Stimulated activated CD8-positive, alpha-beta memory T cell treated with anti-CD3 and anti-CD28 coated beads, Interleukin-15, amount 100 ng/mL, for 48 hours (primary cell): ENCODE measurements around the gene SPATA24.
"Not testable (repeated sequence)": the region's sequence is repeated elsewhere in the genome, so short reads cannot be mapped to it uniquely, and the experiment has no call there.

Source experiments
- DNase-seq, 2 donors: peaks; one replicate each; pipeline ENCODE4 v3.0.0-alpha.2; 2020; ENCODE audit warnings: low read depth in 2 of 2

SPATA24 gene

DNA sequence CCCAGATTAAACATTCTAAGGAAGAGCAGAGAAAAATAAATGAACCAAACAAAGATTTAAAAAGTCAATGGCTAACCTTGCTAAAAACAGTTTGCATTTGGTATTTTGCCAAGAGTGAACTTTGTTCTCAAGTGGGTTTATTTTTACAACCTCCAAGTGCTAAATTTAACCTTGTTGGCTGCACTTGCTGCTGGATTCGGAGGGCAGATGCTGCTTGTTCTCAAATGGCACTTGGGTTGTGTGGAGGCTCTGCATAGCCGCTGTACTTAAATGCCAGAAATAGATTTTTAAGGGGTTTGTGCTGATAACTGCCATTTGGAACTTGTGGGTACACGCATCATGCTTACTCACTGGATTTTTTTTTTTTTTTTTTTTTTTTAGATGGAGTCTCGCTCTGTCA is 13.3 kb upstream of the SPATA24 start:
- DNase-seq: no peak

DNA sequence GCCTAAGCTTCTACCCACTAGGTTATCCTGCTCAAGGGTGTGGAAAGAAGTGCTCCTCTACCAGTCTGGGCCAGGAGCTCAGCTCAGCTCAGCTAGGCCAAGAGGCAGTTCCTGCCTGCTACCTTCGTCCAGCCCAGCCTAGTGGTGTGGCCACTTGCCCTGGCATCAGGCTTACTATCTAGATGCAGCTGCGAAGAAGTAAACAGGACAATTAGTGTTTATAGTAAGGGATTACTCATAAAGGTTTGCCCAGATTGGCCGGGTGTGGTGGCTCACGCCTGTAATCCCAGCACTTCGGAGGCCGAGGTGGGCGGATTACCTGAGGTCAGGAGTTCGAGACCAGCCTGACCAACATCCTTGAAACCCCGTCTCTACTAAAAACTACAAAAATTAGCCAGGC is 12.8 kb upstream of the SPATA24 start:
- DNase-seq: no peak

DNA sequence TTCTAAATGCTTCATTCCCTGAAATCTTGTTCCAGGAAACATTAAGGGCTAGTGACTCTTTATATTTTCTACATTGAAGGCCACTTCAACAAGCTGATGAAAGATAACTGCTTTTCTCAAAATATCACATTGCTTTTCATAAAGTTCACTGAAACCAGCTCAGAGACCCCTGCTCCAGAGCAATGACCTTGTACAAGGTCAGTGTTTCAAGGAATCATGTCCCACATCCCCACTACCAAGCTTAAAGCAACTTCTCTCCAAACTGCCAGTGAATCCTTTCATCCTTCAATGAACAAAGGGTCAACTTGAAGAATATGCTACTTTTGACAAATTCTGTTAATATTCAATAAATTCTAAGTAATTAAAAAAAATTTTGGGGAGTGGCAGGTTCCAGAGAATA is 12.0 kb upstream of the SPATA24 start:
- DNase-seq: no peak

DNA sequence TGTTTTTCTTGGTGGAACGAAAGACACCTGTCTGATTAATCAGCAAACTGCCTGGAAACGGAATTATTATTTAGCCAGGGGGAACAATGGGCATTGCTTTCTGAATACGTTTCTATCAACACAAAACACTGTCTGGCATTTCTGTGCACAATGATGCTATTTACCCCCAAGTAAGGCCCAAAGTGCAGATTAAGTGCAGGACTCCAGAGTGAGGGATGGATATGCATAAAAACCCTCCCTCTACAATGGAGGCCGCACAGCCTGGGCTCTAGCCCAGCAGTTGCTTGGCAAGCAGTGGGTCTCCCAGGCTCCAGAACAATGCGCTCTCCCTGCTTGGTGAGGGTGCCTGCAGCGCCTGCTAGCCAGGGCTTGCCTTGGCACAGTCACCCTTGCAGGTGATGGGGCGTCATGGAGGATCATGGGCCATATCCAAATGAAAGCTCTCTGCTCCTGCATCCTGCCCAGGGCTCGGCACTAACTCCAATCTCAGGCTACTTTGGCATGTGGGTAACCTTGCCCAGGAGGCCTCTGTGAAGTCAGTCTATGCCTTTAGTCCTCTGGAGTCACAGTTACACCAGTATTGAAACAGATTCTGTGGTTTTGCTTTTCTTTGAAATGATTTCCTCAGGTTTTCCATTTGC is 11.5 kb upstream of the SPATA24 start:
- no peak for DNase-seq

DNA sequence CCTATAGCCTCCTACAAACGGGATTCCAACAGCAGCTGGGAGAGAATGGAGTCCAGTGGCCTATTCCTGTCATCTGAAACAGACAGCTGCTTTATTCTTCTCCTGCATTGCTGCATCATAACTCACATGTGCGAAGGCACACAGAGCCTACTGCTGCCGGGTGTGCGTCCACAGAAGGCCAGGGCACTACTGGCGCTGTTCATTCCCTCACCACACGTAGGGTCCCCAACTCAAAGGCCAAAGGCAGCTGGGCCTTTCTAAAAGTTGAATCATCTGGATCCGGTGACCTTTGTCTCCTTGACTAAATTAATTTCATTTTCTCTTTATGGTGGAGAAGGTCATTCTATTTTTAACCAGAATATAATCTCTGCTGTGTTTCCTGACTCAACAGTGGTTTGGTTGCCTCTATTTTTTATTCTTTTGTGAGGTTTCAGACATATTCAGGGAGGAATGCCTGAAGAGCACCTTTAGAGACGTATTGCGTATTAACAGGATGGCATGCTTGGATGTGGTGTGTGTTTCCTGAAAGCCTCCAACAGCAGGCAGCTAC is 10.8 kb upstream of the SPATA24 start:
- no peak for DNase-seq

DNA sequence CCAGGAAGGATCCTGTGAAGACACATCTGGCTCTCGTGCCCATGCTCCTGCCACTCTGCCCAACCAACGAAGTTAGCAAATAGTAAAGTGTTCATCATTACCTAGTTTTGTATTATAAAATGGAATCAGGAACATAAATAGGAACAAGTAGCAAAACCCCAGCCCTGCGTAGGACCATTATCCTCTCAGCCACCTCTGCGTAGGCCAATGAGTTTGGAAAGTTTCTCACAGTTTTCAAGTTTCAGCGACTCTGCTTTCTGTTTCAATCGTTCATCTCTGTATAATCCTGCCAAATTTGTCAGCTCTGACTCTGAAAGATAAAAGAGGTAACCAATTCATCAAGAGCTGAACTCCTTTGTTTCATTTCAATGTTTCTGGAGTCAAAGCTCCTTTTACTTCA is 10.1 kb upstream of the SPATA24 start:
- no peak for DNase-seq

DNA sequence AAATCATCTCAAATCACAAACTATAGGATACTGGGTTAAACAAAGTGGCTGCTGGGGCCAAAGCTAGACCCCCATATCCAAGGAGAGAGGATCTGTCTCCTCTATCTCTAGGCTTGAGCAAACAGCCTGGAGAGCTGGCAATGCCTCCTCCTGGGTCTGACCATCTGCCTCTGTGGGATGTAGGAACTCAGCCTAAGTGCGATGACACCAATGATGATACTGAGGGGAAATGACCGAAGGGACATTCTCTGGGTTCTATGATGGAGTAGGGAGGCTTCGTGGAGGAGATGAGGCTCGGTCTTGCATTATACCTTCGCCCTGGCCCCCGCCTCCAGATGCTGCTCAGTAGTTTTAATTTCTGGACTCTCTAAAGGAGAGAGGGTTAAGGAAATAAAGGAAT is 9.3 kb upstream of the SPATA24 start:
- DNase-seq: no peak

DNA sequence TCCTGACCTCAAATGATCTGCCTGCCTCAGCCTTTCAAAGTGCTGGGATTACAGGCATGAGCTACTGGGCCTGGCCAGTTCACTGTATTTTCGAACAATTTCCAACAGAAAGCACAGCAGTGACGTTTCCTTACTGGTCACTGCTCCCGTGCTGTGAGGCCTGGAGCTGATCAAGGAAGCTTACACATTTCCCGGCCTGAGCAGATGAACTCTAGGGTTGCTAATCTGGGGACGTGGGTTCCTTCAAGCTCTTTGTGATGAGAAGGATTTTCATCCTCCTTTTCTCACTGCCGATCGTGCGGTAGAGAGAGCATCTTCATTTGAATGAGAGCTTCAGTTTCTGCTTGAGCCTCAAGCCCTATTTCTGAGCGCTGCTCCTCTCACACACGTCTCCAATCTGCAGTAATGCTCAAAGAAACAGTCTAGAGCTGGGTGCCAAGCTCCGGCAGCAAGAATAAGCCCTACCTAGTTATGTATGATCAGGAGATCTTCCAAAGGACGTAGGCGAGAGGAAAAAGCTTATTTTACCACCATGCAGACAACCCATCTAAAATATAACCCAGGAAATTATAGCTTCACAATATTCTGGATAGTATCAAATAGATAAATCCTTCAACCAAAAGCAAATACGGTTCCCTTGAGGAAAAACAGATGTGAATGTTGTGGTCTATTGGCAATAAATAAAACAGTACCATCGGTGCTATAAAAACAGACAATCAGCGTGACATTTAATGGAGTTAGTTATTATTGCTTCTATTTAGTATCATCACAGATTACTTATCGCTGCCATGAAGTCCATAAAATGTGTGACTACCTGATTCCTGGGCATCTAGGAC is 7.3 kb upstream of the SPATA24 start:
- no peak for DNase-seq

DNA sequence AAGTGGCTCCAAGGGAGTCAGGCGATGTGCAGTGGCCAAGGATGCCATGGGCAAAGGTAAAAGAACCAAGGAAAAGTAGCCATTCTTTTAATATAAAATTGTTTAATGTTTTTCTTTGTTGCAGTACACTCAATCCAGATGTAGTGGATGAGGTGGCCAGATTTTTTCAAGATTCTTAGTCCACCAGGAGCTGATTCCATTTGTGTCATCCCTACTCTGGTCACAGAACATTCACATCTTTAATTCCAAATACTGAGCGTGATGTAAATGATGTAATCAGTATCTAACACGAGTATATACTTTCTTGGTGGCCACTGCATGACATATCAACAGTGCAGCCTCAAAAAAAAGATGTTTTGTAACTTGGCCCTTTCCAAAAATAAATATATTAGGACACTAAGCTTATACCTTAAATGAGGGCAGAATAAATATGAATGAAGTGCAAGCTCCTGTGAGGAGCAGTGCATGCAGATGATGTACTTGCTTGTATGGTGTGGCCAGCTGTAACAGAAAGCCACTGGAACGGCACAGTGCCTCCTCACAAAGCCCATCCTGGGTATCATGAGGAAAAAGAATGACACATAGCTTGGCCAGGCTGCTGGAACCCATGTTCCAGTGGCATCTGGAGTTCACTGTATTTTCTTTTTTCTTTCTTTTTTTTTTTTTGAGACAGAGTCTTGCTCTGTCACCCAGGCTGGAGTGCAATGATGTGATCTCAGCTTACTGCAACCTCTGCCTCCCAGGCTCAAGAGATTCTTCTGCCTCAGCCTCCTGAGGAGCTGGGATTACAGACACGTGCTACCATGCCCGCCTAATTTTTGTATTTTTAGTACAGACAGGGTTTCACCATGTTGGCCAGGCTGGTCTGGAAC is 6.5 kb upstream of the SPATA24 start:
- DNase-seq: no peak

DNA sequence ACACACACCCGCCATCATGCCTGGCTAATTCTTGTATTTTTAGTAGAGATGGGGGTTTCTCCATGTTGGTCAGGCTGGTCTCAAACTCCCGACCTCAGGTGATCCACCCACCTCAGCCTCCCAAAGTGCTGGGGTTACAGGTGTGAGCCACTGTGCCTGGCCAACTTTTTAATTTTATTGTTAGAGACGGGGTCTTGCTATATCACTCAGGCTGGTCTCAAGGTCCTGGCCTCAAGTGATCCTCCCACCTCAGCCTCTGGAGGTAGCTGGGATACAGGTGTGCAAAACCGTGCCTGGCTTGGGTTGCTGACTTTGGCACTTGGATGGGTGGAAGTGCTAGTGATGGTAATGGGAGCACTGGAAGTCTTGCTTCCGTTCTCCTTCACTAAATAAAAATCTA is 5.2 kb upstream of the SPATA24 start:
- not testable (repeated sequence) for DNase-seq

DNA sequence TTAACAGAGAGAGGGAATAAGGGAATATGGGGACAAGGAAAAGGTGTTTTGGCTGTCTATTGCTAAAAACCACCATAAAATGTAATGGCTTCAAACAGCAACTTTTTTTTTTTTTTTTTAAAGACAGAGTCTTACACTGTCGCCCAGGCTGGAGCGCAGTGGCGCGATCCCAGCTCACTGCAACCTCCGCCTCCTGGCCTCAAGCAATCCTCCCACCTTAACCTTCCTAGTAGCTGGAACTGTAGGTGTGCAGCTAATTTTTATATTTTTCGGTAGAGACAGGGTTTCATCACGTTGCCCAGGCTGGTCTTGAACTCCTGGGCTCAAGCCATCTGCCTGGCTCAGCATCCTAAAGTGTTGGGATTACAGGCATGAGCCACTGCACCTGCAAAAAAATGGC is 4.3 kb upstream of the SPATA24 start:
- DNase-seq: no peak

DNA sequence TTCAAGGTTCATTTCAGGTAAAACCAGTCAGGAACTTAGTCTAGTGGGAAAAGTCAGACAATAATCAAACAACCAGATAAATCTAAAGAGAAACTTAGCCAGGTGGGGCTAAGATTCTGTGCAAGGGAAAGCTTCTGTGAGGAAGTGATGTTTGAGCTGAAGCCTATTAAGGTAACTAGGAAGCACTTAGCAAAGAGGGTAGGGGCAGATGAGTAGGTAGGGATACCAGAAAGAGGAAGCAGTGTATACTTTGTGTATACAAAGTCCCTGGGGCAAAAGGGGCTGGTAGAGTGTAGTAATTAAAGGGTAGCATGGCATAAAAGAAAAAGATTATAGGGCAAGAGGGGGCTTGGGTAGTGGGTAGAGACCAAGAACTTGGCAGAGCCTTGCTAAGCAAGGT is 3.6 kb upstream of the SPATA24 start:
- no peak for DNase-seq

DNA sequence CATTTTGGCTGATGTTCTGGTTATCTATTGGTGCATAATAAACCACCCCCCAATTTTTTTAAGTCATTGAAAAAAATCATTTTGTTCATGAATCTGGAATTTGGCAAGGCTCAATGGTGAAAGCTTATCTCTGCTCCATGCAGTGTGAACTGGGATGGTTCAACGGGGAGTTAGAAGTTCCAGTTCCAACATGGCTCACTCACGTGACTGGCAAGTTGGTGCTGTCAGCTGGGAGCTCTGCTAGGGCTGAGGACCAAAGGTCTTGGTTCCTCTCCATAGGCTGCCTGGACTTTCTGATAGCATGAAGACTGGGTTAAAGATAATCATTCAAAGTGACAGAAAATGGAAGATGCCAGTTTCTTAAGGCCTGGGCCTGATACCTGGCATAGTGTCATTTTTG is 3.1 kb upstream of the SPATA24 start:
- DNase-seq: no peak

DNA sequence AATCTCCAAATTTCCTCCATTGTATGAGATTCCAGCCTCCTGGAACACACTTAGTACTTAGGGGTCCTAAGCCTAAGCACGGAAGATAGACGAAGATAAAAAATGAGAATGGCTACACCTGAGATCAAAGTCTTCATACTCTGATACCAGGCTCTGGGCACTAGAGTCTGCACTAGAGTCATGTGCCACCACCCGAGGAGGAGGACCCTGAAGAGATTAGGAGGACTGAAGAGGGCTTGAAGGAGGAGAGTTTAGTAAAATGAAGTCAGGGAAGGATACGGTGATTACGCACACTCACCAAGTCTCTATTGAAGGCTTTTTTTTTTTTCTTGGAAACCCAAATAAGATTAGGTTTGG is 573 bp upstream of the SPATA24 start:
- DNase-seq: no peak

DNA sequence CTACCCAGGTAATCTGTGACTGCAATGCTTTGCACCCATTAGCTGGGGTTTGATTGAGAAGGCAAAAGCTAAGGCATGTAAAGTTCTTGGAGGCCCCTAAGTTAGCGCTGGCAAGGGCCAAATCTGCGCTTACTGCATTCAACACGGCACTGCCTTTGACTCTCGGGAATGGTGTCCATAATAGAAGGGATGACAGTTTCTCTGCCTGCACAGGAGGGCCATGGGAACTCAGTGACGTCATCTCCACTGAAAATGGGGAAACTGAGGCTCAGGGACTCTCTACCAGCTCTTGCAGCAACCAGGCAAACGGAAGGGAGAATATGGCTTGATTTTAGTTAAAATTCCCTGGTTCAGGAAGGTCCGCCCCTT is 487 bp downstream of the SPATA24 start:
- no peak for DNase-seq

DNA sequence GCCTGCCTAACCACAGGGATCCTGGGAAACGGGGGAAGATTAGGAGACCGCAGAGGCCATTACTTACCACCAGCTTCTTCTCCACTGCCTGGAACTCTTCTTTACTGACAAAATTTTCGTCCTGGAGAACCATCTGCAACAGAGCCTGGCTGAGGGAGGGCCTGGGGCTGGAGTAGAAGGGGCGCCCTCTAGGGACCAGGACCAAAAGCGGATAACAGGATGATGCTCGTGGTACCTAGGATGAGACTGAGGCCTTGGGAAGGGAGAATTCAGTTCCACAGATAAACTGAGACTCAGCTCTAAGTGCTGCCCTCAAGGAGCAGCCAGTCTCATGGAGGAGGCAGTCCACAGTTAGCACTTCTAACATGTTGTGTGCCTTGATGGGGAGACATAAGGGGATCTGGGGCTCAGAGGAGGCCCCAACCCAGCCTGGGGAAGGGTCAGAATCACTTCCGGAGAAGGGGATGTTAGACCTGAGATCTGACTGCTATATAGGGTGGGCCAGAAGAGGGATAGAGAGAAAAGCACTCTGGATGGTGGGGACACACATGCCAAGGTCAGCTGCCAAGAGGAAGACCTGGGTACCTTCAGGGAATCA is 1.2 kb downstream of the SPATA24 start:
- no peak for DNase-seq

DNA sequence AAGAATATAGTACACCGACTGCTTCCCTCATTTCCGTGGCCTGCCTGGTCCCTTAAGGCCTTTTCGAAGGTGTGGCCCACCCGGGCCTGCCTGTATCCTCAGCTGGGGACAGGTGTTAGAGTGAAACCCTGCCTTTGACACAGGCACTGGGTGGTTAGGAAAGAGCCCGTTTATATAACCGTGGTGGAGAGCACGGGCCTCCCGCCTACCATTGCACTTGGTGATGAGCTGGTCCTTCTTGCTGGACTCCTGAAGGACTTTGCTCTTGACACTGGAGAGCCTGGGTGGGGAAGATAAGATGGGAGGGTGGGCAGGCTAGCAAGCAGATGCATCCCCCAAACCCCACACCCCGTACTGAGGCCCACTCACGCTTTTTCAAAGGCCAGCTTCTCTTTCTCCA is 2.3 kb downstream of the SPATA24 start:
- DNase-seq: no peak

DNA sequence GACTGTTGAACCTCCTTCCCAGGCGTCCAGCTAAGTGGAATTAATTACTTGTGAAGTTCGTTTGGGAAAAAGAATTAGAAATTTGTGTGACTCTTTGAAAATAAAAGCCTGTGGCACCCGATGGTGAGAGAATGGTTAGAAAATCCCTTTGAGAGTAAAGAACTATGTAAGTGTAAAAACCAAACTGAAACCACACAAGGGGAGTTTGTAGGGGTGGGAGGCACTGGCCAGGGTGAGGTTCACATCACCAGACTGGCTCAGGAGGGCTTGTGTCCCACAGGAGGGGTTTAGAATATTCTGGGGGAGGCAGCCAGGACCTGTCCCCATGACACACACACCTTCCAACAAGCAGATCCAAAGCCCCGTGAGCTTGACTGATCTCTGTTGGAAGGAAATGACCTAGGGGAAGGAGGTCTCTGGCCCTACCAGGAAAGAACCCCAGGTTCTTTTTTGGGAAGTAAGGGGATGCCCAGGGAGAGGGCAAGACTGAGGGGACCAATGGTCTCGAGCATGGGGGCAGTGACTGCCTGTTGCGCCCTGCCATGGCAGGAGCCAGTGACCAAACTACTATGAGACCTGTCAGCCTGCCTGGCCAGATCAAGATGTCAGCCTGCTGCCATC is 4.3 kb downstream of the SPATA24 start:
- DNase-seq: no peak

DNA sequence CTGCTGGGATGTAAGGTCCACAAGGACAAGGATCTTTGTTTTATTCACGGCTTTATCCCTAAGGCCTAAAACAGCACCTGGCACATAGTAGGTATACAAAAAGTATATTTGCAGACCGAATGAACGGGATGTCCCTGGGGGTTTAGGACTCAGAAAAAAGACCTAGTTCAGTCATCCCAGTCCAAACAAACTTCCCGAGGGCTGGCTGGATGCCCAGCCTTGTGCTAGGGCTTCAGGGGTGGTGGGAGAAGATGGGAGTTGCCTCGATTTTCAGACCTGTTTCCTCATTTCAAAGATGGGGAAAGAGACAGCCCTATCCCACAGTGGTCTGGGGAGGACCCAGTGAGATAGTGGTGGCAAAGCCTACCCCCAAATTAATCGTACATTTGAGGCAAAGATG is 6.0 kb downstream of the SPATA24 start:
- DNase-seq: no peak

DNA sequence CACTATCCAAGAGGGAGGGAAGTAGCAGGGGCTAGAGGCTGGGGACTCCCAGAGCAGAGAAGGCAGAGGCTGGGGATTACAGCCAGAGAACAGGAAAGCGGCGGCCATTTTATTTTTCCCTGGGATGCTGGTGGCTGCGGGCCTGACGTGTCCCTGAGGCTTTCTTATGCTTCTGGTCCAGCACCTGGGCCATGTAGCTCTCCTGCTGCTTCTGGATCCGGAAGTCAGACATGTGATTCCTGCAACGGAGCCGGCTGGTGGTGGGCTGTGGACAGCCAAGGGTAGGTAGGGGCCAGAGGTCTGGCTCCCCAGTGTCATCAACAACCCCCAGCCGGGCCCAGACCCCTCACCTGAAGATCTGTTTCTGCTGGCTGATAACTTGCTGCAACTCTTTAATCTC is 7.2 kb downstream of the SPATA24 start:
- DNase-seq: no peak

DNA sequence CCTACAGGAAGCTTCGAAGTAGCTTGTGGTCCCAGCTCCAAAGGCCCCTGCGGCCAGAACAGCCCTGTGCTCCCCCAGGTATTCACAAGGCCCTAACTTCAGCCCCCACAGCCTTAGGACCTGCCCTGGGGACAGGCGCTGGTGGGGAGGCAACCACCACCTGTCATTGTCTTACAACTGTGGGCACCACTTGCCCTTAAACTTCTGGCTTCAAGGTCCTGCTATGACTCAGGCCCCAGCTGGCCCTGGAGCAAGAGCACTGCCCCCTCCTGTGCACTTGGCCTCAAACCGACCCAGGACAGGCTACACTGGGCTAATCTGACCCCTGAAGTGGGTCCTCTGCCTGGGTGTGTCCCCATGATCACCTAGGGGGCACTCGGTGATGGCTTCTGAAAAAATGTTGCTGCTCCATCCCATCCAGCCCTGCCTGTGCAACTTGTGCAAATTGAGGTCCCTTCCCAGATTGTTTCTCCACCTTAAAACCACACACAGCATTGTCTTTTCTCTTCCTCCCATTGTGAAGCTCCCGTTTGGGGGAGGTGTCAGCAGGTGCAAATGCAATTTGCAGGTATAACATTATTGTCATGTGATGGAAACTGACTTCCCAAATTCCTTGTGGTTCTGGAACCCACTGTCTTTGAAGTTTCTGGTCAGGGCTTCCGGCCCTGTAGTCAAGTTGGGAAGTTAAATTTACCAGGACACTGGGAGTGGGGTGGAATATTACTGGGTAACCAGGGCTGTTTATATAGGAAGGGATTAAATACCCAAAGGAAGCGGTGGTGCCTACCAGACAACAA is 7.8 kb downstream of the SPATA24 start:
- DNase-seq: no peak
